Chondrocyte (in vitro differentiated cells): ENCODE data around the gene MEN1. TPM values are rescaled to one million over a fixed set of nuclear protein-coding genes. Genes with fewer than 3 reads are reported as not detected.

Source experiments
- DNase-seq: peaks from one replicate; pipeline ENCODE4 v3.0.0; 2021; ENCODE audit warnings: mixed read lengths, low spot score
- H3K27ac Mint-ChIP-seq: one replicate; pipeline ENCODE4 v1.8.0; 2021; ENCODE audit warnings: mild to moderate bottlenecking, moderate library complexity, mixed read lengths; ENCODE audit not compliant: unreplicated experiment
- H3K27me3 Mint-ChIP-seq: 2 replicates; pipeline ENCODE4 v1.8.0; 2021; ENCODE audit warnings: low read depth, mixed read lengths
- H3K36me3 Mint-ChIP-seq: 2 replicates; pipeline ENCODE4 v1.8.0; 2021; ENCODE audit warnings: low read depth, mixed read lengths
- H3K4me1 Mint-ChIP-seq: 2 replicates; pipeline ENCODE4 v1.8.0; 2021; ENCODE audit warnings: low read depth, mild to moderate bottlenecking, mixed read lengths
- H3K4me3 Mint-ChIP-seq: one replicate; pipeline ENCODE4 v1.8.0; 2021; ENCODE audit warnings: mild to moderate bottlenecking, moderate library complexity, mixed read lengths; ENCODE audit not compliant: unreplicated experiment
- H3K9me3 Mint-ChIP-seq: 2 replicates; pipeline ENCODE4 v1.8.0; 2021; ENCODE audit warnings: low read depth, mixed read lengths
- CTCF ChIP-seq: fragments of 200-600 bp; sonication (generic); IDR thresholded peaks from 2 replicates; pipeline ENCODE4 v1.5.0; 2021; ENCODE audit warnings: antibody characterized with exemption, mild to moderate bottlenecking, moderate library complexity
- total RNA-seq: library from RNA; stranded (reverse); gene quantifications from 3 replicates; pipeline ENCODE4 v1.2.1, GENCODE V29; 2021

Gene MEN1
- total RNA-seq, 1 donor from 2014 or later = 19.5 TPM

DNA sequence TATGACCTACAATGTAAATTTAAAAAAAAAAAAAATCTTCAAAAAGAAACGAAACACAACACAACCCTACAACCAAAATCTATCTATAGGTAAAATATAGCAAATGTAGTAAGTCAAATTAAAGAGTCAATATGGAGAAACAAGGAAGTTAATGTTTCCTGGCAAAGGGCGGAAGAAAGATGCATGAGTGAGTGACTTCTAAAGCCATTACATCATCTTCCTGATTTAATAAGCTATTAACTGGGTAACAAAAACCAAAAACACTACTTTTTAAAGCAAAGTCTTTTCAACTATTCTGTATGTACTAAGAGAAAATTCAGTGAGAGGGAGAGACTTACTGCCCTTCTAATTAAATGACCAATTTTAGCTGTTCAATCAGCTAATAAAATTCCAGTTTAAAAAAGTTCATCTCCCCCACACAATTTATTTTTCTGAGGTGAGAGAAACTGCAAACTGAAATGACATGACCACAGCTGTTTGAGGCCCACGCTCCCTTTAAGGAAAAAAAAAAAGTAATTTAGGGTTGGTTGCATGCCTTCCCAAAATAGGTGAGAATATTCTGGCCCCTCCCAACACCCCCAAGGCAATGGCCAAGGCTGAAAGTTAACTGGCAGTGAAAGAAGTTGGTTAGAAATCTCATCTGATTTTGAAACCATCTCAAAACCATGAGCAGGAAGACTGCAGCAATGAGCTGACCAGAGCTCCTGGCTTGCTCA is 37.9 kb downstream of the MEN1 start:
- Mint-ChIP-seq H3K36me3 (peaks cover 66% of the 10 kb centered on the region), H3K4me1 (peaks cover 25% of the 10 kb centered on the region), H3K27me3 (no peaks in the 10 kb centered on the region), H3K4me3 (no peak overlapping the region), H3K9me3 (no peaks in the 10 kb centered on the region), H3K27ac (no peak overlapping the region)
- DNase-seq = no peak
- TF ChIP-seq CTCF = no peak

- Mint-ChIP-seq H3K4me3 (no peak overlapping the region), H3K9me3 (no peaks in the 10 kb centered on the region), H3K36me3 (peaks cover 70% of the 10 kb centered on the region), H3K4me1 (peaks cover 19% of the 10 kb centered on the region), H3K27me3 (no peaks in the 10 kb centered on the region), H3K27ac (no peak overlapping the region)
- no peak for DNase-seq
- TF ChIP-seq CTCF = no peak
Observed at GRCh38 chr11:64771861-64772260, 38.5 kb downstream of the MEN1 start.

- H3K4me1 Mint-ChIP-seq = peaks cover 3% of the 10 kb centered on the region
- H3K27ac Mint-ChIP-seq = no peak overlapping the region
- no peaks in the 10 kb centered on the region for H3K27me3 Mint-ChIP-seq
- peaks cover 60% of the 10 kb centered on the region for H3K36me3 Mint-ChIP-seq
- DNase-seq = peak; percentile 41
- H3K9me3 Mint-ChIP-seq = no peaks in the 10 kb centered on the region
- H3K4me3 Mint-ChIP-seq = no peak overlapping the region
- TF ChIP-seq CTCF = no peak
Observed at GRCh38 chr11:64770120-64770519, 40.2 kb downstream of the MEN1 start.

GRCh38 chr11:64769283-64769682 is 41.1 kb downstream of the MEN1 start:
- no peak for TF ChIP-seq CTCF
- H3K27me3 Mint-ChIP-seq = no peaks in the 10 kb centered on the region
- H3K4me1 Mint-ChIP-seq = peaks cover 11% of the 10 kb centered on the region
- no peak overlapping the region for H3K4me3 Mint-ChIP-seq
- no peak for DNase-seq
- H3K9me3 Mint-ChIP-seq = no peaks in the 10 kb centered on the region
- H3K27ac Mint-ChIP-seq = no peak overlapping the region
- H3K36me3 Mint-ChIP-seq = peaks cover 65% of the 10 kb centered on the region

- no peak for TF ChIP-seq CTCF
- Mint-ChIP-seq H3K27ac (peak overlapping the region; percentile 36), H3K4me3 (no peak overlapping the region), H3K9me3 (no peaks in the 10 kb centered on the region), H3K4me1 (peaks cover 15% of the 10 kb centered on the region), H3K36me3 (peaks cover 66% of the 10 kb centered on the region), H3K27me3 (no peaks in the 10 kb centered on the region)
- DNase-seq = no peak
Observed at GRCh38 chr11:64768300-64768694, 42.1 kb downstream of the MEN1 start.
